Endothelial cell of umbilical vein (primary cell): ENCODE results near the gene C11orf68. TPM values are rescaled to one million over a fixed set of nuclear protein-coding genes. Genes with fewer than 3 reads are reported as not detected.

ENCODE experiments used
- BruUV-seq: library from RNA; stranded (reverse); fragments of 400-500 nt; replicated peaks from 2 replicates; lab custom pipeline; 2021; lab: Mats Ljungman, UMichigan
- CTCF ChIA-PET: fragments of 300-600, 350-600 bp; sonication (Branson Sonifier 250); formaldehyde crosslinking; loops from one replicate; lab custom pipeline; 2021; ENCODE audit warnings: antibody characterized with exemption, inconsistent platforms; lab: Charles Lee
- POLR2A ChIA-PET: fragments of 300-600, 350-600 bp; sonication (Branson Sonifier 250); formaldehyde crosslinking; loops from one replicate; lab custom pipeline; 2021; ENCODE audit warnings: antibody characterized with exemption, inconsistent platforms; lab: Charles Lee
- DNase-seq: peaks from one replicate; pipeline ENCODE4 v3.0.0-alpha.2; 2011; ENCODE audit warnings: low read depth, low spot score
- FAIRE-seq: peaks from 2 replicates; lab custom pipeline; 2011; peaks lifted over from hg19 to GRCh38; lab: Jason Lieb, UNC
- H2AFZ ChIP-seq: 2 replicates; pipeline ENCODE4 v1.6.0; 2012; ENCODE audit warnings: low read depth, low read length, control low read depth, inconsistent platforms
- H3K27ac ChIP-seq: 2 replicates; pipeline ENCODE4 v1.5.1; 2011; ENCODE audit warnings: low read depth, mild to moderate bottlenecking, control low read depth, low read length, moderate library complexity; ENCODE audit not compliant: insufficient read depth
- H3K27me3 ChIP-seq, 2 experiments: 2 replicates each; pipeline versions ENCODE4 v1.6.0 to v1.6.1; 2011; ENCODE audit warnings: low read length in 2 of 2, mixed read lengths in 1 of 2; ENCODE audit not compliant: control insufficient read depth in 2 of 2, insufficient read depth in 2 of 2
- H3K36me3 ChIP-seq, 2 experiments: 2 replicates in 1 of 2; 3 replicates in 1 of 2; pipeline ENCODE4 v1.5.1; 2011; ENCODE audit warnings: low read length in 2 of 2, mild to moderate bottlenecking in 1 of 2, moderate library complexity in 1 of 2; ENCODE audit not compliant: control insufficient read depth in 2 of 2, insufficient read depth in 2 of 2; ENCODE audit errors: extremely low read depth in 1 of 2
- H3K4me1 ChIP-seq: 3 replicates; pipeline ENCODE4 v1.5.1; 2011; ENCODE audit warnings: mild to moderate bottlenecking, low read length; ENCODE audit not compliant: control insufficient read depth, insufficient read depth; ENCODE audit errors: extremely low read depth
- H3K4me2 ChIP-seq: 2 replicates; pipeline ENCODE4 v1.6.1; 2011; ENCODE audit warnings: low read length, control low read depth, mixed read lengths; ENCODE audit not compliant: insufficient read depth
- H3K4me3 ChIP-seq, 3 experiments: fragments of 200-600 bp in 1 of 3; sonication (generic), shearing (Covaris generic) in 1 of 3; replicated peaks in 1 of 3; 2 replicates each; pipeline ENCODE4 v1.5.1; 2011 to 2016; ENCODE audit warnings: control low read depth in 3 of 3, low read length in 3 of 3, mild to moderate bottlenecking in 2 of 3, inconsistent platforms in 1 of 3, low read depth in 1 of 3, moderate library complexity in 1 of 3; ENCODE audit not compliant: insufficient read depth in 1 of 3
- H3K79me2 ChIP-seq: 2 replicates; pipeline ENCODE4 v1.6.0; 2012; ENCODE audit warnings: low read length, inconsistent platforms; ENCODE audit not compliant: control insufficient read depth, insufficient read depth
- H3K9ac ChIP-seq: replicated peaks from 2 replicates; pipeline ENCODE3; 2011; ENCODE audit warnings: low read length, control low read depth; ENCODE audit not compliant: insufficient read depth; ENCODE audit errors: extremely low read depth
- H3K9me1 ChIP-seq: replicated peaks from 3 replicates; pipeline ENCODE4 v1.6.0; 2011; ENCODE audit warnings: mild to moderate bottlenecking, low read length; ENCODE audit not compliant: control insufficient read depth, insufficient read depth; ENCODE audit errors: extremely low read depth
- H3K9me3 ChIP-seq: replicated peaks from 2 replicates; pipeline ENCODE4 v1.5.1; 2012; ENCODE audit warnings: low read length, inconsistent platforms; ENCODE audit not compliant: control insufficient read depth, insufficient read depth
- H4K20me1 ChIP-seq: replicated peaks from 2 replicates; pipeline ENCODE3; 2011; ENCODE audit warnings: mild to moderate bottlenecking, low read length; ENCODE audit not compliant: control insufficient read depth, insufficient read depth; ENCODE audit errors: extremely low read depth
- EZH2 ChIP-seq: IDR thresholded peaks from 2 replicates; pipeline ENCODE4 v1.6.1; 2012; ENCODE audit warnings: borderline replicate concordance, low read depth, mild to moderate bottlenecking, moderate library complexity, low read length, inconsistent platforms; ENCODE audit not compliant: severe bottlenecking
- FOS ChIP-seq: IDR thresholded peaks from 2 replicates; pipeline ENCODE4 v1.6.1; 2011; ENCODE audit warnings: mild to moderate bottlenecking, low read length, moderate library complexity, borderline replicate concordance; ENCODE audit not compliant: insufficient read depth
- GATA2 ChIP-seq: IDR thresholded peaks from 2 replicates; pipeline ENCODE4 v1.7.0; 2011; ENCODE audit warnings: low read depth, mild to moderate bottlenecking, moderate library complexity, mixed read lengths, low read length; ENCODE audit not compliant: insufficient read length, insufficient read depth
- JUN ChIP-seq: IDR thresholded peaks from 2 replicates; pipeline ENCODE4 v1.6.1; 2011; ENCODE audit warnings: borderline replicate concordance, low read depth; ENCODE audit not compliant: insufficient read length, insufficient read depth
- MAX ChIP-seq: IDR thresholded peaks from 2 replicates; pipeline ENCODE4 v1.6.1; 2011; ENCODE audit not compliant: insufficient read depth, insufficient read length
- MYC ChIP-seq: IDR thresholded peaks from one replicate; pipeline ENCODE4 v1.6.1; 2011; ENCODE audit warnings: mild to moderate bottlenecking, low read depth, low read length
- POLR2A ChIP-seq: IDR thresholded peaks from 2 replicates; pipeline ENCODE4 v1.6.1; 2012; ENCODE audit warnings: low read depth, mild to moderate bottlenecking, control low read depth, low read length
- POLR2AphosphoS5 ChIP-seq: IDR thresholded peaks from 2 replicates; pipeline ENCODE4 v1.6.1; 2012; ENCODE audit warnings: low read depth, mild to moderate bottlenecking, control low read depth, low read length, moderate library complexity; ENCODE audit not compliant: insufficient read depth
- dilution Hi-C: fragments of 300-500 bp; cut with MboI; formaldehyde crosslinking; loops from one replicate; pipeline ENCODE4 v1.15.0; 2019; ENCODE audit warnings: low sequenced_read_pairs; ENCODE audit not compliant: extremely low pct_ligation_motif_present
- intact Hi-C: fragments of 100-400 bp; cut with micrococcal nuclease; formaldehyde crosslinking; loops from one replicate; pipeline ENCODE4 v1.10.0; 2022
- polyA plus RNA-seq, 4 experiments: library from polyadenylated mRNA; depleted of rRNA in 3 of 4; stranded (reverse) in 3 of 4; unstranded in 1 of 4; fragments of >200 nt; gene quantifications; 2 replicates each; pipeline versions ENCODE4 v1.2.1 to v1.2.3, GENCODE V29; 2011 to 2012; ENCODE audit warnings: missing spikeins in 1 of 4
- total RNA-seq: library from RNA; stranded (reverse); gene quantifications from 2 replicates; pipeline ENCODE4 v1.2.3, GENCODE V29; 2021
- TF ChIP-seq, protein P1 (sequence below), 2 donors: IDR thresholded peaks; 1 replicate in 1 of 2; 2 replicates in 1 of 2; pipeline ENCODE4 v1.5.1; 2011; ENCODE audit warnings: low read length in 2 of 2, mild to moderate bottlenecking in 2 of 2, moderate library complexity in 2 of 2, control low read depth in 1 of 2, inconsistent platforms in 1 of 2, low read depth in 1 of 2; ENCODE audit not compliant: insufficient read depth in 1 of 2; ENCODE audit errors: extremely low read depth in 1 of 2

Gene C11orf68
- total and polyA plus RNA-seq, 2 donors (not counting 3 experiments of a cell fraction or from before 2014, with no cell fraction given), result 35.6 to 66.5 TPM

DNA sequence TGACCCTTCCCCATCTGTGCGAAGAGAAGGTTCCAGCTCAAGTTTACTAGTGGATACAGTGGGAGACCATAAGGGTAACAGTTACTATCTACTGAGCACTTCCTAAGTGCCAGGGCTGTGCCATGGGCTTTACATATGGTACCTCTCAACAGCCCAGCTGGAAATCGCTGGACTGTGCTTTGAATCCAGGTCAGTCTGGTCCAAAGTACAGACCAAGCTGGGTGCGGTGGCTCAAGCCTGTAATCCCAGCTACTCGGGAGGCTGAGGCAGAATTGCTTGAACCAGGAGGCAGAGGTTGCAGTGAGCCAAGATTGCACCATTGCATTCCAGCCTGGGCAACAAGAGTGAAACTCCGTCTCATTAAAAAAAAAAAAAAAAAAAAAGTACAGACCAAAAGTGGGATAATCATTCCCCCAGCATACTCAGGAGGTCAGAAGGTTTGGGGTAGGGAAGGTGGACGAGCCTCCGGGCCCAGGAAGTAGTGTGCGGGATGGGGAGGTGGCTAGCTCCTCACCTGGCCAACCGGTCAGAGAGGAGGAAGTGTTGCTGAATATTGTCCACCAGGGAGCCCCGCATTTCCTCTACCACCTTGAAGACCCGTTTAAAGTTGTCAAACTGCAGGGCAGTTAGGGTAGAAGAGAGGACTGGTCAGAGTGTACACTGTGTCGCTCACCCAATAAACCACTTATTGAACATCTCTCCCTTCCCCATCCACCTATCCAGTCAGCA lies 32.9 kb downstream of the C11orf68 start:
- no peak overlapping the region for H3K4me2 ChIP-seq
- no peak overlapping the region for H2AFZ ChIP-seq
- dilution Hi-C loops (no loop called here), intact Hi-C loops (loop anchor here (5.0 kb wide), 1 partner anchor 46 kb away; no protein-coding TSS in a partner anchor)
- H3K9ac ChIP-seq, result no peak overlapping the region
- H3K79me2 ChIP-seq, result peaks cover 16% of the 10 kb centered on the region
- TF ChIP-seq FOS (no peak), POLR2A (no peak), EZH2 (no peak), POLR2AphosphoS5 (no peak), MAX (no peak), JUN (no peak), GATA2 (no peak), MYC (no peak)
- TF ChIP-seq, protein P1, sequence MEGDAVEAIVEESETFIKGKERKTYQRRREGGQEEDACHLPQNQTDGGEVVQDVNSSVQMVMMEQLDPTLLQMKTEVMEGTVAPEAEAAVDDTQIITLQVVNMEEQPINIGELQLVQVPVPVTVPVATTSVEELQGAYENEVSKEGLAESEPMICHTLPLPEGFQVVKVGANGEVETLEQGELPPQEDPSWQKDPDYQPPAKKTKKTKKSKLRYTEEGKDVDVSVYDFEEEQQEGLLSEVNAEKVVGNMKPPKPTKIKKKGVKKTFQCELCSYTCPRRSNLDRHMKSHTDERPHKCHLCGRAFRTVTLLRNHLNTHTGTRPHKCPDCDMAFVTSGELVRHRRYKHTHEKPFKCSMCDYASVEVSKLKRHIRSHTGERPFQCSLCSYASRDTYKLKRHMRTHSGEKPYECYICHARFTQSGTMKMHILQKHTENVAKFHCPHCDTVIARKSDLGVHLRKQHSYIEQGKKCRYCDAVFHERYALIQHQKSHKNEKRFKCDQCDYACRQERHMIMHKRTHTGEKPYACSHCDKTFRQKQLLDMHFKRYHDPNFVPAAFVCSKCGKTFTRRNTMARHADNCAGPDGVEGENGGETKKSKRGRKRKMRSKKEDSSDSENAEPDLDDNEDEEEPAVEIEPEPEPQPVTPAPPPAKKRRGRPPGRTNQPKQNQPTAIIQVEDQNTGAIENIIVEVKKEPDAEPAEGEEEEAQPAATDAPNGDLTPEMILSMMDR (IDR thresholded peaks at IDR 0.05; ENCODE audit: extremely low read depth in 1 of 2, insufficient read depth in 1 of 2, low read depth in 1 of 2, low read length in 2 of 2), result no peak
- no peak overlapping the region for H3K27ac ChIP-seq
- no TSS peak for BruUV-seq
- DNase-seq (no peak), FAIRE-seq (no peak)
- H3K9me1 ChIP-seq, result no peaks in the 10 kb centered on the region
- no peaks in the 10 kb centered on the region for H4K20me1 ChIP-seq
- H3K36me3 ChIP-seq, result peaks cover 4 to 30% of the 10 kb centered on the region in 2 experiments
- peaks cover 29% of the 10 kb centered on the region for H3K4me1 ChIP-seq
- ChIA-PET POLR2A (interaction anchor here (1.7 to 1.9 kb wide), 2 partner anchors 15 to 27 kb away, joined by 4 to 17 read pairs; partner anchors contain the start of genes CFL1, FOSL1 and MUS81), CTCF (interaction anchor here (0.7 to 3.4 kb wide), 17 partner anchors 8 to 271 kb away, joined by 3 to 115 read pairs (median 9); partner anchors contain the start of genes AP5B1, CFL1, EFEMP2 and MUS81)
- H3K9me3 ChIP-seq, result no peaks in the 10 kb centered on the region
- H3K27me3 ChIP-seq, result no peaks in the 10 kb centered on the region
- no peak overlapping the region for H3K4me3 ChIP-seq
